NT2/D1 (cell line): ENCODE data around the gene FBXL2.

Experiments
- SUZ12 ChIP-seq: IDR thresholded peaks from 2 replicates; pipeline ENCODE4 v1.6.1; 2011; ENCODE audit not compliant: insufficient read length, insufficient read depth; ENCODE audit errors: extremely low read depth
- YY1 ChIP-seq: IDR thresholded peaks from 2 replicates; pipeline ENCODE4 v1.6.1; 2011; ENCODE audit not compliant: insufficient read length, insufficient read depth
- ZNF274 ChIP-seq: IDR thresholded peaks from 2 replicates; pipeline ENCODE4 v1.6.1; 2011; ENCODE audit warnings: mild to moderate bottlenecking, low read depth, low read length

GRCh38 chr3:33360136-33360825 lies 83.0 kb downstream of the FBXL2 start:
- TF ChIP-seq YY1 = no peak
- no peak for TF ChIP-seq SUZ12
- no peak for TF ChIP-seq ZNF274
